PC-3 (cell line): Measurements from ENCODE around the gene CCNB2.

ENCODE experiments used
- EZH2 ChIP-seq: fragments of 300-600 bp; sonication (generic); IDR thresholded peaks from one replicate; pipeline ENCODE4 v1.6.1; 2017; ENCODE audit warnings: antibody characterized with exemption, mild to moderate bottlenecking, low read length; ENCODE audit not compliant: unreplicated experiment
- EZH2phosphoT487 ChIP-seq: fragments of 300-600 bp; sonication (generic); IDR thresholded peaks from 2 replicates; pipeline ENCODE4 v1.6.1; 2018; ENCODE audit warnings: mild to moderate bottlenecking, antibody characterized with exemption, low read length, borderline replicate concordance
- TF ChIP-seq, protein P1 (sequence below): fragments of 300-600 bp; sonication (generic); conservative IDR thresholded peaks from 2 replicates; pipeline ENCODE4 v1.5.1; 2017; ENCODE audit warnings: antibody characterized with exemption, low read depth, mild to moderate bottlenecking, low read length

- TF ChIP-seq EZH2: no peak
- TF ChIP-seq, protein P1, sequence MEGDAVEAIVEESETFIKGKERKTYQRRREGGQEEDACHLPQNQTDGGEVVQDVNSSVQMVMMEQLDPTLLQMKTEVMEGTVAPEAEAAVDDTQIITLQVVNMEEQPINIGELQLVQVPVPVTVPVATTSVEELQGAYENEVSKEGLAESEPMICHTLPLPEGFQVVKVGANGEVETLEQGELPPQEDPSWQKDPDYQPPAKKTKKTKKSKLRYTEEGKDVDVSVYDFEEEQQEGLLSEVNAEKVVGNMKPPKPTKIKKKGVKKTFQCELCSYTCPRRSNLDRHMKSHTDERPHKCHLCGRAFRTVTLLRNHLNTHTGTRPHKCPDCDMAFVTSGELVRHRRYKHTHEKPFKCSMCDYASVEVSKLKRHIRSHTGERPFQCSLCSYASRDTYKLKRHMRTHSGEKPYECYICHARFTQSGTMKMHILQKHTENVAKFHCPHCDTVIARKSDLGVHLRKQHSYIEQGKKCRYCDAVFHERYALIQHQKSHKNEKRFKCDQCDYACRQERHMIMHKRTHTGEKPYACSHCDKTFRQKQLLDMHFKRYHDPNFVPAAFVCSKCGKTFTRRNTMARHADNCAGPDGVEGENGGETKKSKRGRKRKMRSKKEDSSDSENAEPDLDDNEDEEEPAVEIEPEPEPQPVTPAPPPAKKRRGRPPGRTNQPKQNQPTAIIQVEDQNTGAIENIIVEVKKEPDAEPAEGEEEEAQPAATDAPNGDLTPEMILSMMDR: no peak
- TF ChIP-seq EZH2phosphoT487: no peak
Observed at GRCh38 chr15:59094077-59094476, 10.9 kb upstream of the CCNB2 start.
